ENCODE results near the gene CC2D2A. TPM values are rescaled to one million over a fixed set of nuclear protein-coding genes. Genes with fewer than 3 reads are reported as not detected.

The CC2D2A gene
- total RNA-seq, 2 experiments from 2014 or later = not detected

DNA sequence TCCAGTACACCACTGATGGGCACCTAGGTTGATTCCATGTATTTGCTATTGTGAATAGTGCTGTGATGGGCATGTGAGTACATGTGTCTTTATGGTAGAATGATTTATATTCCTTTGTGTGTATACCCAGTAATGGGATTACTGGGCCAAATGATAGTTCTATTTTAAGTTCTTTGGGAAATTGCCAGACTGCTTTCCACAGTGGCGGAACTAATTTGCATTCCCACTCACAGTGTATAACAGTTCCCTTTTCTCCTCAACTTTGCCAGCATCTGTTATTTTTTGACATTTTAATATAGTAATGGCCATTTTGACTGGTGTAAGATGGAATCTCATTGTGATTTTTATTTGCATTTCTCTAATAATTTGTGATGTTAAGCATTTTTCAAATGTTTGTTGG, 25.9 kb downstream of the CC2D2A start:
- peaks cover 10% of the 10 kb centered on the region; the same call in 1 of the 2 replicates for H3K9me3 ChIP-seq (ENCODE audit: low read length)
- no peak overlapping the region for H2AFZ ChIP-seq (ENCODE audit: low read length)
- ChIA-PET POLR2A (interaction anchor here (0.6 kb wide), 1 partner anchor 38 kb away, joined by 4 read pairs; no protein-coding TSS in a partner anchor), CTCF (ENCODE audit: unreplicated experiment) (no interaction called here)
- TF ChIP-seq, protein P1, sequence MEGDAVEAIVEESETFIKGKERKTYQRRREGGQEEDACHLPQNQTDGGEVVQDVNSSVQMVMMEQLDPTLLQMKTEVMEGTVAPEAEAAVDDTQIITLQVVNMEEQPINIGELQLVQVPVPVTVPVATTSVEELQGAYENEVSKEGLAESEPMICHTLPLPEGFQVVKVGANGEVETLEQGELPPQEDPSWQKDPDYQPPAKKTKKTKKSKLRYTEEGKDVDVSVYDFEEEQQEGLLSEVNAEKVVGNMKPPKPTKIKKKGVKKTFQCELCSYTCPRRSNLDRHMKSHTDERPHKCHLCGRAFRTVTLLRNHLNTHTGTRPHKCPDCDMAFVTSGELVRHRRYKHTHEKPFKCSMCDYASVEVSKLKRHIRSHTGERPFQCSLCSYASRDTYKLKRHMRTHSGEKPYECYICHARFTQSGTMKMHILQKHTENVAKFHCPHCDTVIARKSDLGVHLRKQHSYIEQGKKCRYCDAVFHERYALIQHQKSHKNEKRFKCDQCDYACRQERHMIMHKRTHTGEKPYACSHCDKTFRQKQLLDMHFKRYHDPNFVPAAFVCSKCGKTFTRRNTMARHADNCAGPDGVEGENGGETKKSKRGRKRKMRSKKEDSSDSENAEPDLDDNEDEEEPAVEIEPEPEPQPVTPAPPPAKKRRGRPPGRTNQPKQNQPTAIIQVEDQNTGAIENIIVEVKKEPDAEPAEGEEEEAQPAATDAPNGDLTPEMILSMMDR (conservative IDR thresholded peaks at IDR 0.05; ENCODE audit: low read length) = no peak
- TF ChIP-seq EZH2phosphoT487 (IDR thresholded peaks at IDR 0.05; ENCODE audit: borderline replicate concordance, low read depth, low read length) = no peak
- H3K9me2 ChIP-seq (ENCODE audit: insufficient read depth, low read length) = no peaks in the 10 kb centered on the region
- H3K36me3 ChIP-seq (ENCODE audit: insufficient read depth, low read length) = no peaks in the 10 kb centered on the region
- no peaks in the 10 kb centered on the region for H3K79me2 ChIP-seq (ENCODE audit: insufficient read depth, low read depth, low read length)
- no peaks in the 10 kb centered on the region for H4K20me1 ChIP-seq (ENCODE audit: insufficient read depth, low read length)
- no peak overlapping the region for H3K27ac ChIP-seq (ENCODE audit: low read depth, low read length, poor library complexity, severe bottlenecking)
- intact Hi-C loops (cut with micrococcal nuclease; ENCODE audit: unreplicated experiment) = no loop called here
- no peaks in the 10 kb centered on the region for H3K4me1 ChIP-seq (ENCODE audit: insufficient read depth, low read length, poor library complexity, severe bottlenecking)
- H3K4me2 ChIP-seq (ENCODE audit: low read length) = no peak overlapping the region
- no peak for DNase-seq (ENCODE audit: low spot score)
- no peak overlapping the region for H3K4me3 ChIP-seq (ENCODE audit: low read depth, low read length, poor library complexity, severe bottlenecking)
- BruUV-seq (replicated peaks) = no TSS peak

DNA sequence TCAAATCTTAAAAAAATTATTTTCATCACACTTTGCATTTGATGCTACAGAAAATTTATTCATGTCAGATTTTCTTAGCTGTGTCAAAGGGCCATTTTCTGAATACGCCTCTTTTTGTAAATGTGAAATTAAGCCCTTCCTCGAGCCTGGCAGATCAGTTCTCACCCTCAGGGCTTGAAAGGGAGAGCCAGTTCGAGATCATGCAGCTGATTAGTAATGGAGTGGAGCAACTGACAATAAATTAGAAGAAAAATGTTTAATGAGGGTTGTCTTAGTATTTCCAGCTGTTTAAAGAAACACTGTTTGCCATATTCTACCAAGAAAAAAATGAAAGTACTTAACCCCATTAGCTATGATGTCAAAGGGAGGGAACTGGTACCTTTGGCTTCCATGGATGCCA, 28.7 kb downstream of the CC2D2A start:
- Histone ChIP-seq H3K27ac (ENCODE audit: low read depth, low read length, poor library complexity, severe bottlenecking) (no peak overlapping the region), H2AFZ (ENCODE audit: low read length) (no peak overlapping the region), H3K4me2 (ENCODE audit: low read length) (no peak overlapping the region), H3K79me2 (ENCODE audit: insufficient read depth, low read depth, low read length) (no peaks in the 10 kb centered on the region), H3K9me2 (ENCODE audit: insufficient read depth, low read length) (no peaks in the 10 kb centered on the region), H3K4me3 (ENCODE audit: low read depth, low read length, poor library complexity, severe bottlenecking) (no peak overlapping the region), H4K20me1 (ENCODE audit: insufficient read depth, low read length) (no peaks in the 10 kb centered on the region), H3K4me1 (ENCODE audit: insufficient read depth, low read length, poor library complexity, severe bottlenecking) (no peaks in the 10 kb centered on the region), H3K9me3 (ENCODE audit: low read length) (peaks cover 10% of the 10 kb centered on the region; the same call in 1 of the 2 replicates), H3K36me3 (ENCODE audit: insufficient read depth, low read length) (no peaks in the 10 kb centered on the region)
- intact Hi-C loops (cut with micrococcal nuclease; ENCODE audit: unreplicated experiment) = no loop called here
- DNase-seq (ENCODE audit: low spot score) = no peak
- ChIA-PET CTCF (ENCODE audit: unreplicated experiment) (no interaction called here), POLR2A (interaction anchor here (0.6 kb wide), 1 partner anchor 1854 kb away, joined by 3 read pairs; no protein-coding TSS in a partner anchor)
- BruUV-seq (replicated peaks) = no TSS peak
- TF ChIP-seq, protein P1 (conservative IDR thresholded peaks at IDR 0.05; ENCODE audit: low read length) = no peak
- TF ChIP-seq EZH2phosphoT487 (IDR thresholded peaks at IDR 0.05; ENCODE audit: borderline replicate concordance, low read depth, low read length) = no peak

DNA sequence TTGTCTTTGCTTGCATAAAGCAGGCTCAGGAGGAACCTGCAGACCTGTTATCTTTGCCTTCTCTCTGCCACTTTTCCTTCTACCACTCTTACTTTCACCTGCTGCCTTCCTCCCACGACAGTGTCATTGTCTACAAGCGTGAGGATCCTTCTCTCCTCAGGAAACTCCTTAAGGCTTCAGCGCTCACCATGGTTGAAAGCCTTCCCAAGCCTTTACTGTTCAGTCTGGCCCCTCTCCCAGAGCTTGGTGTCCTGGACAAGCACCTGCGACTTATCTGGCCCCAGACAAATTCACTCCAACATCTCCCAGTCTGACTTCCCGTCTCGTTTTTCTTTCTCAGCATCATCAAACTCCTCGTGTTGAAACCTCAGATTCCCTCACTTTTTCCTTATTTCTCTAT, 31.0 kb downstream of the CC2D2A start:
- POLR2A ChIA-PET = no interaction called here
- no TSS peak for BruUV-seq (replicated peaks)
- no peak for DNase-seq (ENCODE audit: low spot score)

More for the DNA sequence above, 31.0 kb downstream of the CC2D2A start:
- H3K4me1 ChIP-seq (ENCODE audit: insufficient read depth, low read length, poor library complexity, severe bottlenecking) = no peaks in the 10 kb centered on the region
- no peaks in the 10 kb centered on the region for H3K36me3 ChIP-seq (ENCODE audit: insufficient read depth, low read length)
- no peaks in the 10 kb centered on the region for H3K79me2 ChIP-seq (ENCODE audit: insufficient read depth, low read depth, low read length)
- CTCF ChIA-PET (ENCODE audit: unreplicated experiment) = no interaction called here
- TF ChIP-seq EZH2phosphoT487 (IDR thresholded peaks at IDR 0.05; ENCODE audit: borderline replicate concordance, low read depth, low read length) = no peak
- TF ChIP-seq, protein P1 (conservative IDR thresholded peaks at IDR 0.05; ENCODE audit: low read length) = no peak
- H3K9me2 ChIP-seq (ENCODE audit: insufficient read depth, low read length) = no peaks in the 10 kb centered on the region
- no peak overlapping the region for H3K27ac ChIP-seq (ENCODE audit: low read depth, low read length, poor library complexity, severe bottlenecking)
- H3K4me2 ChIP-seq (ENCODE audit: low read length) = no peak overlapping the region
- no peak overlapping the region for H3K4me3 ChIP-seq (ENCODE audit: low read depth, low read length, poor library complexity, severe bottlenecking)
- no peaks in the 10 kb centered on the region for H4K20me1 ChIP-seq (ENCODE audit: insufficient read depth, low read length)
- H3K9me3 ChIP-seq (ENCODE audit: low read length) = peaks cover 10% of the 10 kb centered on the region; the same call in 1 of the 2 replicates
- no peak overlapping the region for H2AFZ ChIP-seq (ENCODE audit: low read length)
- intact Hi-C loops (cut with micrococcal nuclease; ENCODE audit: unreplicated experiment) = no loop called here
